Ammon's horn (tissue), 1 donor: ENCODE measurements around the gene PPFIA1.

Experiments used
- DNase-seq: peaks from one replicate; pipeline ENCODE4 v3.0.0-alpha.2; 2016; ENCODE audit warnings: low spot score

The PPFIA1 gene

DNA sequence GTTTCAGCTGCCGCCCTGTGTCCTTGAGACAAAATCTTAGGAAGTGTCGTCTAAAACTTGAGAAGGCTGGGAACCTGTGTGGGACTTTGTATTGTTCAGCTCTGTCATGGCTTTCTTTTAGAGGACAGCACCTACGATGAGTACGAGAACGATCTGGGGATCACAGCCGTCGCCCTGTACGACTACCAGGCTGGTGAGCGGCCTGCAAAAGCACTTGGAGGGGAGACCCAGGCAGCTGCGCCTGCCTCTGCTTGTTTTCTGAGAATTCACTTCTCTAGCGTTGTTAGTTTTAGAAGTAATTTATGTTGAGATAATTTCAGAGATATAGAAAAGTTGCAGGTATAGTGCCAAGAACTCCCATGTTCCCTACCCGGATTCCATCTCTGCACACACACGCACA, 163.0 kb downstream of the PPFIA1 start:
- no peak for DNase-seq
